CD14-positive monocyte (primary cell): ENCODE results near the gene MYO18A. TPM values are rescaled to one million over a fixed set of nuclear protein-coding genes. Genes with fewer than 3 reads are reported as not detected.
A peak's percentile ranks its signal among the peaks of the same experiment; 100 is the strongest.

Experiments used
- DNase-seq, 3 donors: peaks; one replicate each; pipeline ENCODE4 v3.0.0-alpha.2; 2011 to 2022
- H2AFZ ChIP-seq: 2 replicates; pipeline ENCODE4 v1.6.0; 2012; ENCODE audit warnings: mild to moderate bottlenecking, low read depth, low read length, inconsistent platforms; ENCODE audit not compliant: insufficient read depth, poor library complexity, severe bottlenecking
- H3K27ac ChIP-seq, 2 donors: 1 replicate in 1 of 2; 2 replicates in 1 of 2; pipeline ENCODE4 v1.5.1; 2012 to 2013; ENCODE audit warnings: low read length in 2 of 2, control low read depth in 1 of 2, inconsistent platforms in 1 of 2, low read depth in 1 of 2, mild to moderate bottlenecking in 1 of 2
- H3K27me3 ChIP-seq, 2 donors: one replicate each; pipeline versions ENCODE4 v1.6.0 to v1.6.1; 2011 to 2013; ENCODE audit warnings: low read length in 2 of 2; ENCODE audit not compliant: control insufficient read depth in 2 of 2, insufficient read depth in 2 of 2
- H3K36me3 ChIP-seq, 2 donors: replicated peaks in 1 of 2; 1 replicate in 1 of 2; 2 replicates in 1 of 2; pipeline versions ENCODE4 v1.5.1 to v1.6.1; 2012 to 2013; ENCODE audit warnings: low read length in 2 of 2, control low read depth in 1 of 2, inconsistent platforms in 1 of 2, mild to moderate bottlenecking in 1 of 2; ENCODE audit not compliant: insufficient read depth in 2 of 2, control insufficient read depth in 1 of 2
- H3K4me1 ChIP-seq, 2 donors: 1 replicate in 1 of 2; 2 replicates in 1 of 2; pipeline versions ENCODE4 v1.5.1 to v1.6.1; 2012 to 2013; ENCODE audit warnings: low read length in 2 of 2, control low read depth in 1 of 2, inconsistent platforms in 1 of 2, mild to moderate bottlenecking in 1 of 2, moderate library complexity in 1 of 2; ENCODE audit not compliant: insufficient read depth in 2 of 2, control insufficient read depth in 1 of 2
- H3K4me2 ChIP-seq: replicated peaks from 2 replicates; pipeline ENCODE3; 2012; ENCODE audit warnings: low read length, moderate library complexity, mild to moderate bottlenecking; ENCODE audit not compliant: poor library complexity, severe bottlenecking; ENCODE audit errors: extremely low read depth
- H3K4me3 ChIP-seq, 3 experiments: fragments of 200-600 bp in 1 of 3; sonication (generic) in 1 of 3; replicated peaks in 1 of 3; 1 replicate in 2 of 3; 2 replicates in 1 of 3; pipeline ENCODE4 v1.5.1; 2011 to 2013; ENCODE audit warnings: low read length in 3 of 3, mild to moderate bottlenecking in 3 of 3, control low read depth in 2 of 3, low read depth in 2 of 3, inconsistent platforms in 1 of 3, moderate library complexity in 1 of 3
- H3K79me2 ChIP-seq: 2 replicates; pipeline ENCODE4 v1.6.0; 2012; ENCODE audit warnings: mild to moderate bottlenecking, control low read depth, inconsistent platforms, low read length, moderate library complexity; ENCODE audit not compliant: insufficient read depth
- H3K9ac ChIP-seq: 2 replicates; pipeline ENCODE4 v1.6.0; 2017; ENCODE audit warnings: low read length, mild to moderate bottlenecking; ENCODE audit not compliant: insufficient read depth, poor library complexity, severe bottlenecking
- H3K9me3 ChIP-seq, 2 donors: replicated peaks in 1 of 2; 1 replicate in 1 of 2; 2 replicates in 1 of 2; pipeline versions ENCODE4 v1.5.1 to v1.6.1; 2012 to 2013; ENCODE audit warnings: low read length in 2 of 2, control low read depth in 1 of 2; ENCODE audit not compliant: control insufficient read depth in 1 of 2, insufficient read depth in 1 of 2
- H4K20me1 ChIP-seq: 2 replicates; pipeline ENCODE4 v1.6.0; 2012; ENCODE audit warnings: mild to moderate bottlenecking, low read length, control low read depth, moderate library complexity; ENCODE audit not compliant: insufficient read depth
- H3K27ac Mint-ChIP-seq, 7 donors: one replicate each; pipeline ENCODE4 v1.8.0; 2020; ENCODE audit warnings: mild to moderate bottlenecking in 7 of 7, mixed read lengths in 7 of 7, moderate library complexity in 6 of 7, inconsistent platforms in 2 of 7
- H3K27me3 Mint-ChIP-seq, 3 donors: one replicate each; pipeline ENCODE4 v1.8.0; 2021 to 2022; ENCODE audit warnings: low read depth in 3 of 3, mild to moderate bottlenecking in 3 of 3, mixed read lengths in 3 of 3, moderate library complexity in 3 of 3, inconsistent platforms in 1 of 3
- H3K36me3 Mint-ChIP-seq, 2 donors: one replicate each; pipeline ENCODE4 v1.8.0; 2020; ENCODE audit warnings: mixed read lengths in 2 of 2, inconsistent platforms in 1 of 2, mild to moderate bottlenecking in 1 of 2
- H3K4me1 Mint-ChIP-seq: one replicate; pipeline ENCODE4 v1.8.0; 2020; ENCODE audit warnings: mild to moderate bottlenecking, mixed read lengths
- H3K4me3 Mint-ChIP-seq, 2 donors: one replicate each; pipeline ENCODE4 v1.8.0; 2020; ENCODE audit warnings: mild to moderate bottlenecking in 2 of 2, mixed read lengths in 2 of 2, moderate library complexity in 1 of 2
- H3K9me3 Mint-ChIP-seq, 7 donors: one replicate each; pipeline ENCODE4 v1.8.0; 2020 to 2022; ENCODE audit warnings: mixed read lengths in 7 of 7, mild to moderate bottlenecking in 6 of 7, moderate library complexity in 6 of 7, inconsistent platforms in 2 of 7
- WGBS: methylation state at CpG from one replicate; pipeline ENCODE4 v1.1.5; 2013; ENCODE audit warnings: missing lambda C conversion rate; ENCODE audit not compliant: insufficient coverage; 5-methylcytosine and 5-hydroxymethylcytosine counted together
- intact Hi-C, 2 donors: fragments of 100-400 bp; cut with micrococcal nuclease; formaldehyde crosslinking; loops; one replicate each; pipeline versions ENCODE4 v1.15.0 to v1.15.1; 2023
- polyA plus RNA-seq, 3 donors: library from polyadenylated mRNA; depleted of rRNA in 1 of 3; unstranded in 2 of 3; stranded (reverse) in 1 of 3; fragments of 300-500 nt in 2 of 3; fragments of >200 nt in 1 of 3; fragmentation: Illumina TruSeq in 2 of 3; gene quantifications; 1 replicate in 2 of 3; 2 replicates in 1 of 3; pipeline ENCODE4 v1.2.3, GENCODE V29; 2012 to 2021
- TF ChIP-seq, protein P1 (sequence below): fragments of 200-600 bp; IDR thresholded peaks from one replicate; pipeline ENCODE4 v1.8.0; 2022; ENCODE audit warnings: antibody characterized with exemption, mild to moderate bottlenecking

The MYO18A gene
- polyA plus RNA-seq, 3 donors: 6.3 to 40.2 (median 11.0) TPM

DNA sequence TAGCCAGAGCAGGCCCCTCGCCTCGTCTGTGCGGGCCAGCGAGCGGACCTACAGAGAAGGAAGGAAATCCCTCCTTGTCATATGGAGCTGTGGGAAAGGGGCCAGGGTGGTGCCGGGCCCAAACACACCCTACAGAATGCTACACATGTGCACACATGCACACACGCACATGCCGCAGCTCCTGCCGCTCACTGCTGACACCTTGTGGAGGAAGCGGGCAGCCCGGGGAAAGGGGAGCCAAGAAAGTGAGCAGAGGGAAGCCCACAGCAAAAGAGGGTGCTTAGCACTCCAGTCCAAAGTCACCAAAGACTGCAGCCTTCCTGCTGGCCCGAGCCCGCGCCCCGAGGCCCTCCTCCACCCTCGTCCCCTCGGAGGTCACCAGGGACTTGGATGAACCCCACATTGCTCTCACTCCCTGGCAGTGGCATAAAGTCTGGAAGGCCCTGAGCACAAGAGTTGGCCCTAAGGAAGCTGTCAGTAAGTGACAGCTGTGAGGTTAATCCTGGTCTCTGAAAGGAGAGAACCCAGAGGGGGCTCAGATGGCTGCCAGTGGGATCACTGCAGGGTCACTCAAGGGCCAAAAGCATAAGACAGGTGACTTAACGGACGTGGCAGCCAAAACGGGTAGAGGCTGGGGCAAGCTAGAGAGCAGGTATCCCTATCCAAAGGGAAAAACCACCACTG is 68.2 kb downstream of the MYO18A start:
- peak; percentile 34 to 51 (median 48) for DNase-seq
- H3K9me3 Mint-ChIP-seq: peaks cover 0 to 2% (median 0%) of the 10 kb centered on the region in 7 donors

DNA sequence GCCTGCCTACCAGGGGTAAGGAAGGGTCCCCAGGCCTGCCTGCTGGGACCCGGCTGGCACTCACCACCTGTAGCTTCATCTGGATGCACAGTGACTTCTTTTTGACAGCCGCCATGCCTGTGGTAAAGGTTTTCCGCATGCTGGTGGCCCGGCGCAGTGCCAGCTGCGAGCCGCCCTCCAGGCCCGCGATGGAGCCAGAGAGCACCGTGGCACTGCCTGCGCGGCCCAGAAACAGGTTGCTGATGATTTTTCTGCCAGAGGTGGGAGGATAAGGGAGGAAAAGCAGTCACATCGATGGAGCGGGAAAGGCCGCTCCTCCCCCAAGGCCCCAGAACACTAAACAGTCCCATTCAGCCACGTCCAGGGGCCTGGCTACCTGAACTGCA is 69.8 kb downstream of the MYO18A start:
- no peak overlapping the region for H3K4me3 Mint-ChIP-seq
- TF ChIP-seq, protein P1, sequence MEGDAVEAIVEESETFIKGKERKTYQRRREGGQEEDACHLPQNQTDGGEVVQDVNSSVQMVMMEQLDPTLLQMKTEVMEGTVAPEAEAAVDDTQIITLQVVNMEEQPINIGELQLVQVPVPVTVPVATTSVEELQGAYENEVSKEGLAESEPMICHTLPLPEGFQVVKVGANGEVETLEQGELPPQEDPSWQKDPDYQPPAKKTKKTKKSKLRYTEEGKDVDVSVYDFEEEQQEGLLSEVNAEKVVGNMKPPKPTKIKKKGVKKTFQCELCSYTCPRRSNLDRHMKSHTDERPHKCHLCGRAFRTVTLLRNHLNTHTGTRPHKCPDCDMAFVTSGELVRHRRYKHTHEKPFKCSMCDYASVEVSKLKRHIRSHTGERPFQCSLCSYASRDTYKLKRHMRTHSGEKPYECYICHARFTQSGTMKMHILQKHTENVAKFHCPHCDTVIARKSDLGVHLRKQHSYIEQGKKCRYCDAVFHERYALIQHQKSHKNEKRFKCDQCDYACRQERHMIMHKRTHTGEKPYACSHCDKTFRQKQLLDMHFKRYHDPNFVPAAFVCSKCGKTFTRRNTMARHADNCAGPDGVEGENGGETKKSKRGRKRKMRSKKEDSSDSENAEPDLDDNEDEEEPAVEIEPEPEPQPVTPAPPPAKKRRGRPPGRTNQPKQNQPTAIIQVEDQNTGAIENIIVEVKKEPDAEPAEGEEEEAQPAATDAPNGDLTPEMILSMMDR: no peak
- H3K79me2 ChIP-seq: peaks cover 4% of the 10 kb centered on the region
- H3K4me2 ChIP-seq: no peak overlapping the region
- H3K27me3 ChIP-seq: no peaks in the 10 kb centered on the region
- H3K4me3 ChIP-seq: no peak overlapping the region
- no peaks in the 10 kb centered on the region for H3K9me3 ChIP-seq
- H3K9ac ChIP-seq: no peak overlapping the region
- H4K20me1 ChIP-seq: peaks cover 14% of the 10 kb centered on the region
- H3K27ac ChIP-seq: no peak overlapping the region
- no peaks in the 10 kb centered on the region for H3K9me3 Mint-ChIP-seq
- peaks cover 25% of the 10 kb centered on the region for H3K4me1 Mint-ChIP-seq
- H3K27me3 Mint-ChIP-seq: no peaks in the 10 kb centered on the region
- H3K36me3 ChIP-seq: peaks cover 92 to 100% of the 10 kb centered on the region in 2 donors
- H2AFZ ChIP-seq: no peak overlapping the region
- H3K27ac Mint-ChIP-seq: peak overlapping the region in 2 of 7 donors; percentile 25 to 57
- peaks cover 75 to 97% of the 10 kb centered on the region in 2 donors for H3K36me3 Mint-ChIP-seq
- 96% methylated on average over 7 of the region's 16 CpGs for WGBS
- H3K4me1 ChIP-seq: peaks cover 5 to 32% of the 10 kb centered on the region in 2 donors
- intact Hi-C loops: loop anchor here in 1 of 2 donors (10.0 kb wide), 2 partner anchors 206 to 346 kb away; partner anchors contain the start of gene DHRS13
- no peak for DNase-seq

More for the DNA sequence above, 68.2 kb downstream of the MYO18A start:
- Histone ChIP-seq H3K4me1 (peaks cover 19 to 41% of the 10 kb centered on the region in 2 donors), H2AFZ (no peak overlapping the region), H3K27ac (peak overlapping the region in 1 of 2 donors; percentile 15), H3K79me2 (peaks cover 8% of the 10 kb centered on the region), H3K9me3 (no peaks in the 10 kb centered on the region), H3K27me3 (no peaks in the 10 kb centered on the region), H3K4me3 (no peak overlapping the region), H3K9ac (no peak overlapping the region), H3K36me3 (peaks cover 80 to 89% of the 10 kb centered on the region in 2 donors), H4K20me1 (peaks cover 29% of the 10 kb centered on the region), H3K4me2 (no peak overlapping the region)
- H3K4me3 Mint-ChIP-seq: no peak overlapping the region
- TF ChIP-seq, protein P1: peak; percentile 79
- H3K36me3 Mint-ChIP-seq: peaks cover 59 to 86% of the 10 kb centered on the region in 2 donors
- intact Hi-C loops: loop anchor here in 1 of 2 donors (1.0 to 10.0 kb wide), 3 partner anchors 145 to 347 kb away; partner anchors contain the start of gene DHRS13
- H3K27me3 Mint-ChIP-seq: no peaks in the 10 kb centered on the region
- WGBS: 72% methylated on average over 8 of the region's 20 CpGs
- peaks cover 33% of the 10 kb centered on the region for H3K4me1 Mint-ChIP-seq
- peak overlapping the region in 2 of 7 donors; percentile 26 to 35 for H3K27ac Mint-ChIP-seq
